Stimulated activated naive CD8-positive, alpha-beta T cell treated with anti-CD3 and anti-CD28 coated beads, Interleukin-15, Interleukin-2, amounts not matched to agents 100 U/mL and 50 U/mL, for 24 hours (primary cell): Measurements from ENCODE around the gene ITPKA.

ENCODE experiments used
- ATAC-seq: fragments of 150-1000 bp; cut with Tn5 transposase; one replicate; pipeline ENCODE4 v1.10.0; 2021
- DNase-seq: peaks from one replicate; pipeline ENCODE4 v3.0.0; 2021

The ITPKA gene

DNA sequence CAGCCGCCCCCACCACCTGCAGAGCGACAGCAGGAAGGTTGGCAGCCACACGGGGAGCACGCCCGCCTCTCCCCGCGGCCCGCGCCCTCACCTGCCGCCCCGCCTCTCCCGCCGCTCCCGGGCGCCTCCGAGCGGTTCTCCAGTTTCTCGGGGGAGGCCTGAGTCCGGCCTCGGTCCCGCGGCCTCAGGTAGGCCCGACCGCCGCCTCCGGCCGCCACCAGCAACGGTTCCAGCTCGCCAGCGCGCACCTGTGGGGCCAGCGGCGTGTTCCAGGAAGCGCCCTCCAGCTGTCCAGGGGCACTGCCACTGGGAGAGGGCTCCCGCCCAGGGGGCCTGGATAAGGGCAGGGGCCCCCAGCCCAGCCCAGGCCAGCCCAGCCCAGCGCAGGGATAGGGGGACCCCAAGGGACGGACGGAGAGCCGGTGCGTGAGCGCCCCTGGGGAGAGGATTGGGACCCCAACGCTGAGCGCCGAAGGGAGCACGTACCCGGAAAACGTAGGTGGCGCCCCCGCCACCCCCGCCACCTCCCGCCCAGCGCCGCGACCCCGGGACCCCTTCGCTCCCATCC, 17.7 kb downstream of the ITPKA start:
- no peak for DNase-seq
- no peak for ATAC-seq

DNA sequence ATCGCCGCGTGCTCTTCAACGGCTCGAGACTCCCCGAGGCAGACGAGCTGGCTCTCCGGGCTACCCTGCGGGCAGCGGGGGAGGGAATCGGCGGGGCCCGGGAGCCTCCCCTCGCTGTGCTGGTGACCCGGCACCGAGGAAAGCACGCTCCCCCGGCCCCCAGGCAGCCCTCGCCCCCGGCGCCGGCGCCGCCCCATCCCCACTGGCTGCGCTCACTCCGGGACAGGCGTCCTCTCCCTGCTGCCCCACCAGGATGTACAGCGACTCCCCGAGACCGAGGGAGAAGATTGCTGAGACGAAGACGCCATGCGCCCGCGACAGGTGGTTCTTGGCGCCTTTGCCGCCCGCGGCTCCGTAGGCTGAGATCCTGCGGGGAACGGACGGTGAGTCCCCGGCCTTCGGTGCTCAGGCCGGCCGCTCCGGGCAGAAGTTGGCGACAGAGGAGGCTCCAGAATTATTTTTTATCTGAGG, 18.3 kb downstream of the ITPKA start:
- DNase-seq (no peak), ATAC-seq (no peak)

DNA sequence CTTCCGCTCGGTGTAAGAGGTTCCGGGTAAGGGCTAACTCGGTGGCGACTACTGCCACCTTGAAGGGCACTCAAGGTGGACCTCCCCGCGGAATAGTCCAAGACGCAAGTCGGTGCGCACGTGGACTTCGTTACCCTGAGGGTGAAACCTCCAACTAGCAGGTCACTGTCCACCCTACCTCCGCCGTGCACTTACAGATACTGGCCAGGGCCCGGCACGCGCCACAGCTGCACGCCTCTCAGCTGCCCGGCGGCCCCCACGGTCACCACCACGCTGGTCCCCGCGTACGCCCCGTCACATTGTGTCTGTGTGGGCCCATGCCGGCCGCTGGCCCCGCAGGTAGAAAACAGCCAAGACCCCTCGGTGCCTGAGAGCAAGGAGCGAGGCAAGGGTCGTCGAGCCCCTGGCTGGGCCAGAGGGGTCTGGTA, 18.9 kb downstream of the ITPKA start:
- ATAC-seq (no peak), DNase-seq (no peak)

DNA sequence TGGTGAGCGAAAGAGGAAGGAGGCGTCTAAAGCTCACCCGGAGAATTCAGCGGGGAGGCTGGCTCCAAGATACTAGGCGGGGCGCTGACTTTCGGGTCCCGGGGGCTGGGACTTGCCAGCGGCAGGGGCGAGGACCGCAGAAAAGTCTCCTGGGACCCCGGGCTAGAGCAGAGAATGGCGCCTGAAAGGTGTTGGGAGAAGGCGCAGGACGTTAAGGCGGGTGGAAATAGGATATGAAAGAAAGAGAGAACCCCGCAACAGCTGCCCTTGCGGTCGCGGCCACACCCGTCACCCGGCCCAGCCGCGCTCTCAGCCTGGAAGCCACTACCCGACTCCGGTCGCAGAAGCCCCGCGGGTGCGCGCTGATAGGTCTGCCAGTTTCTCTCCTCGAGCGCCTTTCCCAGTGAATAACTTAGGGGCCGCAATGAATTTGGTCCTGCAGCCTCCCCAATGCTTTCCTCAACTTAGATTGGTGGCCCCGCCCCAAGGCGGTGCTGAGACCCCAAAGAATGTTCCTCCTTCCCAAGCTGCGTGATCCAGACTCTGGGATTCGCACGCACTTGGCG, 19.3 kb downstream of the ITPKA start:
- no peak for ATAC-seq
- DNase-seq: peak; percentile 49

DNA sequence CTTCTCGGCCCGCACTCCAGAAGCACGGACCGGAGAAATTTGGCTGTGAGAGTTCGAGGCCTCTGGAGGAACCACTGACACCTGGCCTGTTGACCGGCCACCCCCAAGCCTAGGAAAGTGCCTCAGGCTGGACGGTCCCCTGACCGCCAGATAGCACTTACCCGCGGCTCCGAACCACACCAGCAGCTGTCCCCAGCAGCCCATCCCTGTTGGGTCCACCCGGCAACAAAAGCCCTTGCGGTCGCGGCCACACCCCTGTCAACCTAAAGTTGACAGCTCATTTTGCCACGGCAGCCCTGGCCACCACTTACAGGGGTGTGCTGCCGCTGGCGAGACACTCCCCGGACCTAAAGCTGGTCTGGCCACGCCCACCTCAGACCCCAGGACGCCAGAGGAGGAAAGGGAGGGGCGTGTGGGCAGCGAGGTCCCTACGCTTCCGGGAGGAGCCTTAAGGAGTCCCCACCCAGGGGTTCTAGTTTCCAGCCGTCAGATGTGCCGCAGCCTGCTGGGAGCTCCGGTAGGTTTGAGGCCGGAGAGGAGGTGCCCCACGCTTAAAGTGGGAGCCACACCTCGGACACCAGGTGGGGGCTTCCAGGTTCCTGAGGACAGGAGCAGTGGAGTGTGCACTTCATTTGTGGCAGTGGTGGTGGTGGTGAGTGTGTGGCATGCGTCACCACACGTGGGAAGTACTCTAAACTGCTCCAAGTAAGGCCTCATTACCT, 20.0 kb downstream of the ITPKA start, which contains the start of gene LTK:
Gene LTK, minus strand, starts transcription at position 322 of the 722 bp plus-strand sequence. Its CDS starts 118 bp downstream, at position 204.
- ATAC-seq (peak; percentile 38), DNase-seq (peak; percentile 34)

DNA sequence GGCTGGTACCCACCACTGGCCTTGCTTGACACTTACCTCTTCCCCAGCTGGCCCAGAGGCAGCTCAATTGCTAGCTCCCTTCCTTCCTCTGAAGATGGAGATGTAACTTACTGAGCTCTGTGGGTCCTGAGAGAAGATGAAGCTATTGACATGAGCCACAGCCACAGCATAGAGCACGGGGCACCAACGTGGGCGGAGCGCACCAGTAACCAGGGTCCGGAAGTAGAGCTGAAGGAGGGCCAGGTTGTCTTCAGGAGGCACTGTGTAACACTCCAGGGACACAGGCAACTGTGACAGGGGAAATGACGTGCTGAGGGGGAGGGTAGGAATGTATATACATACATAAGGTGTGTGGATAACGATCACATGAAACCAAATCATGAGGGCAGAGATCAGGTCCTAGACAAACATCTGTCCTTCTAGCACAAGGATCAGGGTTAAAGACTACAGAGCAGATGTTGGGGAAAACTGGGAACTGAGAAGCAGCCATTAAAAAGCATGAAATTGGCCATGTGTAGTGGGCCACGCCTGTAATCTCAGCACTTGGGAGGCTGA, 24.3 kb downstream of the ITPKA start:
- ATAC-seq (no peak), DNase-seq (no peak)

DNA sequence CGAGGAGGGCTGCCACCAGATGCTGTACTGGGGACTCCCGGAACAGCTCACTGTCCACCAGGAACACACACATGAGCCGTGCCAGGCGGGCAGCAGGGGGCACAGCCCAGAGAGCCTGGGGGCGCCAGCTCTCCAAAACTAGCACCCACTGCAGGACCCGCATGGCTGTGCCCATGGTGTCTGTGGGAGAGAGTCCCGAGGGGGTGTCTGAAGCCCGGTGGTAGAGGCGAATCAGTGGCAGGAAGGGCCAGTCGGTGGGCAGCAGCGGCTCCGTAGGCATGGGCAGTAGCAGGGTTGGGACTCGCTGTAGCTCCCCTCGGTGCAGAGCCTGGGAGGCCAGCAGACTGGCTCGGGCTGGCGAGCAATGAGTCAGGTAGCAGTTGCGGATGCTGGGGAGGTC, 27.0 kb downstream of the ITPKA start:
- no peak for DNase-seq
- no peak for ATAC-seq

DNA sequence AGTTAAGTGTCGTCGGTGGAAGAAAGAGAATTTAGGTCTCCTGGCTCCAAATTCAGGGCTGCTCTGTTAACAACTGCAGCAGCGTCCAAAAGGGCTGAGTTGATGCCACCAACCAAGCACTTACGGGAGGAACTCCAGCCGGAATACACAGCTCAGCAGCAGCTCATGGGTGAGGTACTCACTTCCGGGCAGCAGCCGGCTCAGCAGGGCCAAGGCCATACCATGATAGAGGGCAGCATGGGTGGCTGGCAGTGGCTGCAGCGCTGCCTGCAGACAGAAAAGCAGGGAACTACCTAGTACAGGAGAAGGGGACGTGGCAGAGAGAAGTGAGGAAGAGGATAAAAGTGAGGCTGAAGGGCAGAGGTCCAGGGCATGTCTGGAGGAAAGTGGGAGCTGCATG, 27.9 kb downstream of the ITPKA start:
- ATAC-seq (no peak), DNase-seq (no peak)

DNA sequence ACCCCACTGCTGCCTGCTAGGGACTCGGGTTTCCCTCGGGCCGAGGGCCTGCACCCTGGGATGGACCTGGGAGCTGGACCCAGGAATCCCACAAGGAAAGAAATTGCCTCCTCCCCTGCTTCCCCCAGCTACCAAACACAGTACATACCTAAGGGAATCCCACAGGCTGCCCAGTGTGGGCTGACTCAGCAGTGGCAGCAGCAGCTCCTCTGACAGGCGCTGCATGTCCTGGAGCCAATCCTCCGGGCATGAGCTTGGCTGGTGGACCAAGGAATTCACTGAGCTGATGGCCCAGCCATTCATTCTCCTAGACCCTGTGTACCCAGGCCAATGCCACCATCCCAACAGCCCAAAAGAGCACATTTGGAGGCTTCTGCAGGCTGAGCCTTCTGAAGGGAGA, 29.4 kb downstream of the ITPKA start:
- no peak for ATAC-seq
- no peak for DNase-seq

DNA sequence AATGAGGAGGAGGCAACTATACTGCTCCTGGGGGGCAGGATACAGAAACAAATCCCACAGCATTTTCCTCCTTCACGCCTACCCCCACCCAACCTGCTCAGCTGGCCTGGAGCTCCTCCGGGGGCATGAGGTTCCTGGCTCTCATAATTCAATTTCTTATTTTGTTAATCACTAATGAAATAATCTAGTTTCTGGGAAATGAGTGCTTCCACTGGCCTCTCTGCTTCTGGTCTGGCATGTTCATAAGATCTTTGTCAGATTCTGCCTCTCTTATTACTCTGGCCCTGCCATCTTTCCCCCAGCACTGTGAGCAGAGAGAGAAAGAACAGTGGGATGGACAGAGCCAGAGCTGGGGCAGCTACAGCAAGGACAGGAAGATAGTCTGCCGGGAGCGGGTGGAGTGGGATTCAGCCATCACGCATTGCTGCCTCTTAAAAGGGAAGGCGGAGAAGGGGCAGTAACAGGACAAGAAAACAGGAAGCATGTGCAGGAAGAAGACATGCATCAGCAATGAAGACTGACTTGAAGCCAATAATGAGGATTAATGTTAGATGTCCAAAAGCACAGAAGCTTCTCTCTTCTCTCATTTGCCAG, 36.8 kb downstream of the ITPKA start:
- ATAC-seq (no peak), DNase-seq (no peak)

DNA sequence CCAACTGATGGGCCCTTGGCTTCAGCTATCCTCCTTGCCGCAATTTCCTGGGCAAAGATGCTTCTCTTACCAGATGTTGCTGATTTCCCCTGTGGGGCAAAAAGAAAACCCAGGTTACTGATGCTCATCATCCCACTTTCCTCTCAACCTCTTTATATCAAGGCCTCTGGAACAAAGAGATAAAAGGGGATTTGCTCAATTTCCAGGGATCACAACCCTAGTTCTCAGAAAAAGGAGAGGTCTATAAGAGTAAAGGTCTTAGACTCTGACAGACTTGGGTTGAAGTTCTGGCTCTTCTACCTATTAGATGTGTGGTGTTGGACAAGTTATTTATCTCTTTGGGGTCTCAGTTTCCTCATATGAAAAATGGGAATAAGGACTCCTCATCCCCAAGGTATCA, 41.9 kb downstream of the ITPKA start:
- DNase-seq (no peak), ATAC-seq (no peak)

DNA sequence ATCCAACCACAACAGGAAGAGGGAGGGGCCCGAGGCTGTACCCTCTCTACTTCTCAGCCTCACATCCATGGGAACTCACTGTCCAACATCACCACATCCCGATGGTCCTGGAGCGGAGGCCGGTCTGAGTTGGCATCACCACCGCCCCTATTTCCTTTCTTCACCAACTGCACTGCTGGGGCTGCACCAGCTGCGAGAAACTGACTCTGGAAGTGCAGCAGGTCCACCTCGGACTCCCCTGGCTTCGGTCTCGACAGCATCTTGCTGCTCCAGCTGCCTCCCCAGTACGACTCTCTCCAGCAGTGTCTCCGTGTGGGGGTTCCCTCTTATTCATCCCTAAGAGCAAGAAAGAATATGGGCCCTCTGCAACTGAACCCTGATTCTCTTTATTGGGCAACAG, 43.2 kb downstream of the ITPKA start:
- no peak for DNase-seq
- ATAC-seq: no peak

DNA sequence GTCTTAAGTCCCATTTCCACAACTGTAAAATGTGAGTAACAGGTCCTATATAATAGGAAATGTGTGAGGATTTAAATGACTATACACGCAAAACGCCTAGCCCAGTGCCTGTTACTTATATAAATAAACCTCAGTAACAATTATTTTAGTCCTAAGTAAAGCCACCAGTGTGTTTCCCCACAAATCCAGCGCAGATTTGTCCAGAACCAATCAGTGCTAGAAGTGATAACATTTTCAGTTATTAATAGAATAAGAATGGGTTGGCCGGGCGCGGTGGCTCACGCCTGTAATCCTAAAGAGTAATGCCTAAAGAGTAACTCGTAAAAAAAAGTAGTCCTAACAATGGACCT, 49.8 kb downstream of the ITPKA start:
- ATAC-seq (no peak), DNase-seq (no peak)

DNA sequence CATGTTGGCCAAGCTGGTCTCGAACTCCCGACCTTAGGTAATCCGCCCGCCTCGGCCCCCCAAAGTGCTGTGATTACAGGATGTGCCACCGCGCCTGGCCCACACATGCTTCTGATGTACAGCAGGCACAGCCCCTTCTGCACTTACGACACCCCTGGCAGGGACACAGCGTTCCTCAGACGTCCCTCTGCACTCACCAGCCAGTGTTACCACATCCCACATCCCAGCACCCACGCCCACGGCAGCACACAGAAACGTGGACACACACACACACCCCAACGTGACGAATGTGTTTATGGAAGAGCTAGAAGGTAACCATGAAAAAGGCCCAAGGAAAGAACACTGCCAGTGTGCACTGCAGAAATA, 51.0 kb downstream of the ITPKA start:
- DNase-seq: no peak
- no peak for ATAC-seq

DNA sequence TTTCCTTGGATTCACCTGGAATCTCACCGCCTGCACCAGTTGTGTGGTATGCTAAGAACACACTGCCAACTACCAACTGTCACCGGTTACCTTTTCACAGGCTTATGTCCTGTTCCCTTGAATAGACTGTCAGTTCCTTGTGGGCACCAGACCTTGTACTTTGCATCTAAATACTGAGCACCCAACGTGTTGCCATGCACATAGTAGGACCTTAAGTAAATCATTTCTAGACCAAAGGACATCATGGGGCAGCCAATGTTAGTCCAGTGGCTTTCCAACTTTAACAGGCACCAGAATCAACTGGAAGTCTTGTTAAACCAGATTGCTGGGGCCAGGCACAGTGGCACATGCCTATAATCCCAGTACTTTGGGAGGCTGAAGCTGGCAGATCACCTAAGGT, 51.5 kb downstream of the ITPKA start:
- DNase-seq (no peak), ATAC-seq (no peak)

DNA sequence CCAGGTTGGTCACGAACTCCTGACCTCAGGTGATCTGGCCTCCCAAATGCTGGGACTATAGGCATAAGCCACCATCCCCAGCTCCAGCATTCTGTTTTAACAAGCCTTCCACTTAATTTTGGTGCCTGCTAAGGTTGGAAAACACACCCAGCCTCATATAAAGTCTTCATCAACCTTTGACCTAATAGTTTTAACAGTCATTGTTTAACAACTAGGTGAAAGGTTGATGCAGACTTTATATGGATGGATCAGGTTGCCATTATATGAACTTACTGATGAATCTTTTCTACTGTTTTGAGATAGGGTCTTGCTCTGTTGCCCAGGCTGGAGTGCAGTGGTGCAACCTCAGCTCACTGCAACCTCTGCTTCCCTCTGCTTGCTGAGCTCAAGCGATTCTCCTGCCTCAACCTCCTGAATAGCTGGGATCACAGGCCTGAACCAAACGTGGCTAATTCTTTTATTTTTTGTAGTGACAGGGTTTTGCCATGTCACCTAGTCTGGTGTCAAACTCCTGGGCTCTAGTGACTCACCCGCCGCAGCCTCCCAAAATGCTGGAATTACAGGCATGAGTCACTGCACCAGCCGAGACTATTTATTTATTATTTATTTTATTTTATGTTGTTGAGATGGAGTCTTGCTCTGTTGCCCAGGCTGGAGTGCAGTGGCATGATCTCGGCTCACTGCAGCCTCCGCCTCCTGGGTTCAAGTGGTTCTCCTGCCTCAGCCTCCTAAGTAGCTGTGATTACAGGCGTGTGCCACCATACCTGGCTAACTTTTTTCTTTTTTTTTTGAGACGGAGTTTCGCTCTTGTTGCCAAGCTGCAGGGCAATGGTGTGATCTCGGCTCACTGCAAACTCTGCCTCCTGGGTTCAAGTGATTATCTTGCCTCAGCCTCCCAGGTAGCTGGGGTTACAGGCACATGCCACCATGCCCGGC, 53.4 kb downstream of the ITPKA start:
- DNase-seq: no peak
- no peak for ATAC-seq

DNA sequence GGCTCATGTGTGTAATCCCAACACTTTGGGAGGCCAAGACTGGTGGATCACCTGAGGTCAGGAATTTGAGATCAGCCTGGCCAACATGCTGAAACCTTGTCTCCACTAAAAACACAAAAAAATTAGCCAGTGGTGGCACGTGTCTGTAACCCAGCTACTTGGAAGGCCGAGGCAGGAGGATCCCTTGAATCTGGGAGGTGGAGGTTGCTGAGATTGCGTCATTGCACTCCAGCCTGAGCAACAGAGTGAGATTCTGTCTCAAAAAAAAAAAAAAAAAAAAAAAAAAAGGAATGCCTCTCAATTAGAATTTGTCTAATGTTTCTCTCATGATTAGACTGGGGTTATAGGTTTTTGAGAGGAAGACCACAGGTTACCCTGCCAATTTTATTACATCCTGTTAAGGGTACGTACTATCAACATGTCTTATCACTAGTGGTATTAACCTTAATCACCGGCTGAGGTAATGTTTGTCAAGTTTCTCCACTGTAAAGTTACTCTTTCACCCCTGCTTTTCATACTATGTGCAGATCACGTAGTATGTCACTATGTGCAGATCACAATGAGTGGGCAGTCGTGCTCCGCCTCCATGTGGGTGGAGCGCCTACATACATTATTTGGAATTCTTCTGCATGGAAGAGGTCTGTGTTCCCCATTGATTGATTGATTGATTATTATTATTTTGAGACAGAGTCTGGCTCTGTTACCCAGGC, 56.5 kb downstream of the ITPKA start:
- no peak for ATAC-seq
- DNase-seq: no peak
